Panc1 (cell line): ENCODE results near the gene CD244.

Source experiments
- CTCF ChIP-seq: fragments of 450-650 bp; IDR thresholded peaks from 2 replicates; pipeline ENCODE4 v1.5.1; 2017; ENCODE audit warnings: mild to moderate bottlenecking
- REST ChIP-seq, 2 experiments: IDR thresholded peaks; 2 replicates each; pipeline ENCODE4 v1.6.1; 2011 to 2012; ENCODE audit warnings: low read depth in 2 of 2, control low read depth in 1 of 2, low read length in 1 of 2, mild to moderate bottlenecking in 1 of 2, moderate library complexity in 1 of 2; ENCODE audit not compliant: insufficient read depth in 1 of 2
- SIN3A ChIP-seq: IDR thresholded peaks from 2 replicates; pipeline ENCODE4 v1.6.1; 2012; ENCODE audit warnings: low read depth, mild to moderate bottlenecking, low read length, moderate library complexity, borderline replicate concordance; ENCODE audit not compliant: insufficient read depth
- TCF7L2 ChIP-seq: IDR thresholded peaks from 2 replicates; pipeline ENCODE4 v1.6.1; 2011; ENCODE audit warnings: mild to moderate bottlenecking, low read depth, low read length, inconsistent platforms

- TF ChIP-seq CTCF (no peak), REST (IDR thresholded peaks at IDR 0.05; ENCODE audit: insufficient read depth in 1 of 2, low read depth in 2 of 2, low read length in 1 of 2) (no peak), TCF7L2 (no peak), SIN3A (no peak)
Observed at GRCh38 chr1:160868141-160868540, 5.5 kb upstream of the CD244 start.
